SH-SY5Y (cell line): ENCODE results near the gene ADPRHL1.

Experiments
- GATA2 ChIP-seq: IDR thresholded peaks from 2 replicates; pipeline ENCODE4 v1.6.1; 2011; ENCODE audit warnings: mild to moderate bottlenecking, low read depth, low read length
- GATA3 ChIP-seq: IDR thresholded peaks from 2 replicates; pipeline ENCODE4 v1.6.1; 2011; ENCODE audit warnings: low read depth, mild to moderate bottlenecking, low read length, moderate library complexity

- TF ChIP-seq GATA2 (no peak), GATA3 (no peak)
Observed at GRCh38 chr13:113403255-113404104, 49.8 kb downstream of the ADPRHL1 start.
